A673 (cell line): ENCODE results near the gene PKNOX2.

Experiments used
- EZH2 ChIP-seq: fragments of 200-600 bp; sonication (generic); IDR thresholded peaks from 2 replicates; pipeline ENCODE4 v1.6.1; 2017; ENCODE audit warnings: borderline replicate concordance, low read depth, mild to moderate bottlenecking, mixed read lengths, antibody characterized with exemption, low read length; ENCODE audit not compliant: poor library complexity, severe bottlenecking
- TF ChIP-seq, protein P1 (sequence below): fragments of 300-800, 200-600 bp; sonication (generic); conservative IDR thresholded peaks from 2 replicates; pipeline ENCODE4 v1.5.1; 2017; ENCODE audit warnings: low read depth, mild to moderate bottlenecking, antibody characterized with exemption, low read length, moderate library complexity, mixed read lengths

- TF ChIP-seq, protein P1, sequence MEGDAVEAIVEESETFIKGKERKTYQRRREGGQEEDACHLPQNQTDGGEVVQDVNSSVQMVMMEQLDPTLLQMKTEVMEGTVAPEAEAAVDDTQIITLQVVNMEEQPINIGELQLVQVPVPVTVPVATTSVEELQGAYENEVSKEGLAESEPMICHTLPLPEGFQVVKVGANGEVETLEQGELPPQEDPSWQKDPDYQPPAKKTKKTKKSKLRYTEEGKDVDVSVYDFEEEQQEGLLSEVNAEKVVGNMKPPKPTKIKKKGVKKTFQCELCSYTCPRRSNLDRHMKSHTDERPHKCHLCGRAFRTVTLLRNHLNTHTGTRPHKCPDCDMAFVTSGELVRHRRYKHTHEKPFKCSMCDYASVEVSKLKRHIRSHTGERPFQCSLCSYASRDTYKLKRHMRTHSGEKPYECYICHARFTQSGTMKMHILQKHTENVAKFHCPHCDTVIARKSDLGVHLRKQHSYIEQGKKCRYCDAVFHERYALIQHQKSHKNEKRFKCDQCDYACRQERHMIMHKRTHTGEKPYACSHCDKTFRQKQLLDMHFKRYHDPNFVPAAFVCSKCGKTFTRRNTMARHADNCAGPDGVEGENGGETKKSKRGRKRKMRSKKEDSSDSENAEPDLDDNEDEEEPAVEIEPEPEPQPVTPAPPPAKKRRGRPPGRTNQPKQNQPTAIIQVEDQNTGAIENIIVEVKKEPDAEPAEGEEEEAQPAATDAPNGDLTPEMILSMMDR, result no peak
- TF ChIP-seq EZH2, result no peak
Observed at GRCh38 chr11:125179346-125179745, 14.8 kb downstream of the PKNOX2 start.
